H1 (cell line): ENCODE results near the gene CELF6. TPM values are rescaled to one million over a fixed set of nuclear protein-coding genes. Genes with fewer than 3 reads are reported as not detected.

Experiments
- CTCF ChIA-PET: fragments of 300-600 bp; sonication (Branson Sonifier 250); formaldehyde crosslinking; loops from one replicate; lab custom pipeline; 2021; ENCODE audit not compliant: partially characterized antibody; lab: Charles Lee
- POLR2A ChIA-PET: fragments of 300-600 bp; sonication (Branson Sonifier 250); formaldehyde crosslinking; loops from one replicate; lab custom pipeline; 2021; ENCODE audit warnings: inconsistent platforms; ENCODE audit not compliant: partially characterized antibody; lab: Charles Lee
- DNase-seq, 2 experiments: peaks; one replicate each; pipeline versions ENCODE4 v3.0.0 to v3.0.0-alpha.2; 2010 to 2022; ENCODE audit warnings: low spot score in 2 of 2, low read depth in 1 of 2, mixed read lengths in 1 of 2
- FAIRE-seq: peaks from 2 replicates; lab custom pipeline; 2011; peaks lifted over from hg19 to GRCh38; lab: Jason Lieb, UNC
- H2AFZ ChIP-seq: 2 replicates; pipeline ENCODE4 v1.8.1; 2012; ENCODE audit warnings: low read length, inconsistent platforms
- H2AK5ac ChIP-seq: 2 replicates; pipeline ENCODE4 v1.6.1; 2013; ENCODE audit warnings: low read depth, low read length
- H2BK120ac ChIP-seq: replicated peaks from 2 replicates; pipeline ENCODE3; 2013; ENCODE audit warnings: low read depth, low read length, inconsistent platforms
- H2BK12ac ChIP-seq: 2 replicates; pipeline ENCODE4 v1.6.1; 2013; ENCODE audit warnings: low read depth, low read length
- H2BK15ac ChIP-seq: 2 replicates; pipeline ENCODE4 v1.6.1; 2013; ENCODE audit warnings: low read length
- H2BK20ac ChIP-seq: 2 replicates; pipeline ENCODE4 v1.6.1; 2013; ENCODE audit warnings: low read length
- H2BK5ac ChIP-seq: 2 replicates; pipeline ENCODE4 v1.6.1; 2013; ENCODE audit warnings: low read depth, low read length
- H3K14ac ChIP-seq: 2 replicates; pipeline ENCODE4 v1.6.1; 2013; ENCODE audit warnings: inconsistent platforms; ENCODE audit not compliant: insufficient read length
- H3K18ac ChIP-seq: 2 replicates; pipeline ENCODE4 v1.6.1; 2013; ENCODE audit warnings: low read length; ENCODE audit errors: extremely low read depth
- H3K23ac ChIP-seq: 2 replicates; pipeline ENCODE4 v1.6.1; 2013; ENCODE audit warnings: inconsistent platforms; ENCODE audit not compliant: insufficient read length
- H3K23me2 ChIP-seq: 2 replicates; pipeline ENCODE4 v1.6.1; 2013; ENCODE audit warnings: low read depth, low read length
- H3K27ac ChIP-seq: 2 replicates; pipeline ENCODE4 v1.6.1; 2011; ENCODE audit warnings: low read depth, low read length, inconsistent platforms
- H3K27me3 ChIP-seq, 4 experiments: replicated peaks in 1 of 4; 1 replicate in 1 of 4; 2 replicates in 3 of 4; pipeline versions ENCODE4 v1.6.1 to v1.8.1; 2011 to 2013; ENCODE audit warnings: low read length in 3 of 4, mild to moderate bottlenecking in 3 of 4, inconsistent platforms in 2 of 4, mixed read lengths in 2 of 4, moderate library complexity in 1 of 4; ENCODE audit not compliant: control insufficient read depth in 3 of 4, insufficient read depth in 3 of 4; ENCODE audit errors: extremely low read depth in 1 of 4
- H3K36me3 ChIP-seq, 4 experiments: 2 replicates each; pipeline versions ENCODE4 v1.6.1 to v1.8.1; 2011 to 2013; ENCODE audit warnings: mild to moderate bottlenecking in 4 of 4, low read length in 3 of 4, moderate library complexity in 2 of 4, control low read depth in 1 of 4, inconsistent platforms in 1 of 4; ENCODE audit not compliant: insufficient read depth in 4 of 4, control insufficient read depth in 2 of 4
- H3K4ac ChIP-seq: replicated peaks from 2 replicates; pipeline ENCODE3; 2013; ENCODE audit warnings: low read length, low read depth, mixed read lengths, inconsistent platforms; ENCODE audit not compliant: insufficient read length
- H3K4me1 ChIP-seq, 4 experiments: replicated peaks in 1 of 4; 1 replicate in 1 of 4; 2 replicates in 3 of 4; pipeline versions ENCODE4 v1.6.1 to v1.8.1; 2011 to 2013; ENCODE audit warnings: low read length in 3 of 4, inconsistent platforms in 2 of 4, mixed read lengths in 1 of 4; ENCODE audit not compliant: insufficient read depth in 4 of 4, control insufficient read depth in 3 of 4
- H3K4me2 ChIP-seq, 2 experiments: 2 replicates each; pipeline versions ENCODE4 v1.6.1 to v1.8.1; 2011 to 2013; ENCODE audit warnings: low read depth in 2 of 2, low read length in 2 of 2, control low read depth in 1 of 2, inconsistent platforms in 1 of 2, mild to moderate bottlenecking in 1 of 2; ENCODE audit not compliant: insufficient read depth in 1 of 2
- H3K4me3 ChIP-seq, 4 experiments: fragments of 200-600, 300-600 bp in 1 of 4; sonication (generic), shearing (Covaris generic), sonication (Bioruptor Twin) in 1 of 4; 2 replicates each; pipeline versions ENCODE4 v1.5.1 to v1.8.1; 2011 to 2016; ENCODE audit warnings: low read length in 4 of 4, low read depth in 3 of 4, control low read depth in 2 of 4, inconsistent platforms in 2 of 4, mild to moderate bottlenecking in 2 of 4, mixed read lengths in 1 of 4, moderate library complexity in 1 of 4; ENCODE audit not compliant: insufficient read depth in 2 of 4; ENCODE audit errors: extremely low read depth in 1 of 4
- H3K56ac ChIP-seq: replicated peaks from 2 replicates; pipeline ENCODE3; 2013; ENCODE audit warnings: low read depth, mild to moderate bottlenecking, mixed read lengths, low read length, inconsistent platforms; ENCODE audit not compliant: insufficient read length
- H3K79me1 ChIP-seq: 2 replicates; pipeline ENCODE4 v1.6.1; 2013; ENCODE audit warnings: low read depth, low read length, control low read depth
- H3K79me2 ChIP-seq, 2 experiments: 2 replicates each; pipeline versions ENCODE4 v1.6.1 to v1.8.1; 2012 to 2013; ENCODE audit warnings: low read length in 2 of 2, mild to moderate bottlenecking in 2 of 2, inconsistent platforms in 1 of 2; ENCODE audit not compliant: insufficient read depth in 2 of 2, control insufficient read depth in 1 of 2
- H3K9ac ChIP-seq, 4 experiments: replicated peaks in 1 of 4; 1 replicate in 1 of 4; 2 replicates in 3 of 4; pipeline versions ENCODE4 v1.6.1 to v1.8.1; 2011 to 2013; ENCODE audit warnings: low read depth in 3 of 4, low read length in 3 of 4, control low read depth in 2 of 4, mild to moderate bottlenecking in 2 of 4, moderate library complexity in 2 of 4, inconsistent platforms in 1 of 4; ENCODE audit errors: extremely low read depth in 1 of 4
- H3K9me3 ChIP-seq, 2 experiments: 2 replicates each; pipeline versions ENCODE4 v1.6.1 to v1.8.1; 2012 to 2013; ENCODE audit warnings: mild to moderate bottlenecking in 2 of 2, moderate library complexity in 2 of 2, control low read depth in 1 of 2, inconsistent platforms in 1 of 2, low read depth in 1 of 2, low read length in 1 of 2, mixed read lengths in 1 of 2; ENCODE audit not compliant: insufficient read depth in 2 of 2
- H4K20me1 ChIP-seq, 2 experiments: replicated peaks in 1 of 2; 2 replicates each; pipeline versions ENCODE3 to v1.8.1; 2011 to 2013; ENCODE audit warnings: inconsistent platforms in 2 of 2, low read length in 2 of 2, mild to moderate bottlenecking in 1 of 2; ENCODE audit not compliant: insufficient read depth in 2 of 2, control insufficient read depth in 1 of 2
- H4K5ac ChIP-seq: 2 replicates; pipeline ENCODE4 v1.6.1; 2013; ENCODE audit warnings: low read length, low read depth, mixed read lengths, inconsistent platforms; ENCODE audit not compliant: insufficient read length
- H4K8ac ChIP-seq: 2 replicates; pipeline ENCODE4 v1.8.0; 2013; ENCODE audit warnings: mild to moderate bottlenecking, moderate library complexity, low read length, inconsistent platforms; ENCODE audit not compliant: insufficient read depth; ENCODE audit errors: extremely low read depth
- H4K91ac ChIP-seq: replicated peaks from 2 replicates; pipeline ENCODE3; 2013; ENCODE audit warnings: low read length, mixed read lengths, inconsistent platforms; ENCODE audit not compliant: insufficient read length
- CREB1 ChIP-seq: IDR thresholded peaks from 2 replicates; pipeline ENCODE4 v1.6.1; 2012; ENCODE audit warnings: inconsistent platforms
- HDAC6 ChIP-seq: IDR thresholded peaks from one replicate; pipeline ENCODE4 v1.7.1; 2012; ENCODE audit warnings: low read depth, mild to moderate bottlenecking, inconsistent platforms, low read length, moderate library complexity
- JUN ChIP-seq: IDR thresholded peaks from 2 replicates; pipeline ENCODE4 v1.6.1; 2011; ENCODE audit warnings: low read depth, mild to moderate bottlenecking, improper control_type of control experiment, low read length
- SAP30 ChIP-seq: fragments of 300-600 bp; sonication (generic); IDR thresholded peaks from 2 replicates; pipeline ENCODE4 v1.7.1; 2012; ENCODE audit warnings: low read length, moderate library complexity, mild to moderate bottlenecking, inconsistent platforms; ENCODE audit not compliant: insufficient read depth, insufficient replicate concordance
- WGBS, 2 experiments: shearing (Covaris generic) in 1 of 2; methylation state at CpG; one replicate each; pipeline versions ENCODE4 v1.1.6 to v1.1.7; 2013 to 2015; ENCODE audit warnings: low lambda C conversion rate in 2 of 2, mixed read lengths in 2 of 2, inconsistent platforms in 1 of 2, low coverage in 1 of 2, missing lambda C conversion rate in 1 of 2; ENCODE audit not compliant: insufficient replicate concordance in 2 of 2, insufficient coverage in 1 of 2, insufficient read length in 1 of 2; ENCODE audit errors: extremely low coverage in 1 of 2, missing lambda C conversion rate in 1 of 2; 5-methylcytosine and 5-hydroxymethylcytosine counted together
- polyA plus RNA-seq, 7 experiments: library from polyadenylated mRNA; depleted of rRNA in 3 of 7; stranded (reverse) in 5 of 7; unstranded in 2 of 7; fragments of >200 nt in 5 of 7; fragments of 200-250 nt in 2 of 7; gene quantifications; 1 replicate in 5 of 7; 2 replicates in 1 of 7; 4 replicates in 1 of 7; pipeline versions ENCODE4 v1.2.1 to v1.2.3, GENCODE V29; 2011 to 2013; ENCODE audit warnings: missing spikeins in 2 of 7, mixed read lengths in 2 of 7
- total RNA-seq: library from RNA; stranded (reverse); fragmentation: NEBNext Ultra II Directional; extraction: Animal tissue kit (Norgen Biotek cat#: 25700); gene quantifications from 2 replicates; pipeline ENCODE4 v1.2.1, GENCODE V29; 2021
- TF ChIP-seq, protein P1 (sequence below): IDR thresholded peaks from 2 replicates; pipeline ENCODE4 v1.6.1; 2012; ENCODE audit warnings: inconsistent platforms
- TF ChIP-seq, protein P2 (sequence below): IDR thresholded peaks from 2 replicates; pipeline ENCODE4 v1.6.1; 2012; ENCODE audit warnings: inconsistent platforms

The CELF6 gene
- total and polyA plus RNA-seq, 2 of the 8 experiments (the other 6 are each of a cell fraction or from before 2014, with no cell fraction given): 0.09 to 0.19 TPM

DNA sequence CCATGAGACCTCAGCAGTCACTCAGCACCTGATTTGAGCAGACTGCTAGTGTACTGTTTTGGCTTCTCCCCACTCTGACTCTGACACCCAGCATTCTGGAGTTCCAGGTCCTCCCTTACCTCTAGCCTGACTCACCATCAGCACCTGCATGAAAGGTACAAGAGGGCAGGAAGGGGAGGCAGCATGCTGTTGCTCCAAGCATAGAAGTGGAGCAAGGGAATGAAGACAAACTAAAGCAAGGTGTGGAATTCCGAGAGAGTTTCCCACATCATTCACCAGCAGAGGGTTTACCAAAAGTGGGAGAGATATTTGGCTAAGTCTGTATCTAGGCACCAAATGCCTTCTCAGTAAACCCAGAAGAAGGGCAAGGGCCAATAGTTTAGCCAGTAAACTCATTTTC lies 34.5 kb upstream of the CELF6 start:
- Histone ChIP-seq H3K79me2 (0 out of 4 replicates have a peak, but pooled peaks cover 0 to 3% of the 10 kb centered on the region in 2 experiments), H2BK12ac (no peak overlapping the region), H2BK5ac (no peak overlapping the region), H2AK5ac (no peak overlapping the region), H4K5ac (no peak overlapping the region), H4K20me1 (peaks cover 5 to 8% of the 10 kb centered on the region in 2 experiments), H2BK15ac (no peak overlapping the region), H4K8ac (no peak overlapping the region), H3K23ac (no peak overlapping the region), H3K4me1 (no peaks in the 10 kb centered on the region), H3K23me2 (no peaks in the 10 kb centered on the region), H3K27me3 (no peaks in the 10 kb centered on the region; a peak in 1 of 7 replicates), H4K91ac (no peak overlapping the region), H3K27ac (no peak overlapping the region), H3K4ac (no peak overlapping the region), H3K14ac (no peak overlapping the region), H3K4me2 (no peak overlapping the region), H2BK20ac (no peak overlapping the region), H3K18ac (no peak overlapping the region), H3K4me3 (no peak overlapping the region), H2BK120ac (no peak overlapping the region), H3K9me3 (no peaks in the 10 kb centered on the region), H3K79me1 (peaks cover 2% of the 10 kb centered on the region; the same call in 1 of the 2 replicates)
- FAIRE-seq (no peak), DNase-seq (no peak)
- POLR2A ChIA-PET: interaction anchor here (0.6 kb wide), 1 partner anchor 121 kb away, joined by 4 read pairs; no protein-coding TSS in a partner anchor
- TF ChIP-seq SAP30 (no peak), CREB1 (no peak), JUN (no peak), HDAC6 (no peak)
- TF ChIP-seq, protein P1, sequence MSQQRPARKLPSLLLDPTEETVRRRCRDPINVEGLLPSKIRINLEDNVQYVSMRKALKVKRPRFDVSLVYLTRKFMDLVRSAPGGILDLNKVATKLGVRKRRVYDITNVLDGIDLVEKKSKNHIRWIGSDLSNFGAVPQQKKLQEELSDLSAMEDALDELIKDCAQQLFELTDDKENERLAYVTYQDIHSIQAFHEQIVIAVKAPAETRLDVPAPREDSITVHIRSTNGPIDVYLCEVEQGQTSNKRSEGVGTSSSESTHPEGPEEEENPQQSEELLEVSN: no peak
- TF ChIP-seq, protein P2, sequence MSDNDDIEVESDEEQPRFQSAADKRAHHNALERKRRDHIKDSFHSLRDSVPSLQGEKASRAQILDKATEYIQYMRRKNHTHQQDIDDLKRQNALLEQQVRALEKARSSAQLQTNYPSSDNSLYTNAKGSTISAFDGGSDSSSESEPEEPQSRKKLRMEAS: no peak
- TF ChIP-seq, all 59 proteins: peak for 0
- Histone ChIP-seq H2AFZ (no peak overlapping the region), H3K56ac (no peak overlapping the region), H3K36me3 (peaks cover 2 to 28% (median 17%) of the 10 kb centered on the region in 4 experiments; a peak in 7 of 8 replicates), H3K9ac (no peak overlapping the region)
- 75% methylated on average over 1 of the region's 1 CpG; no CpG with 5 or more reads in 1 of the 2 experiments for WGBS, 2 experiments
- CTCF ChIA-PET: no interaction called here
